Endometrium (tissue), 2 donors: ENCODE data around the gene HOXB1.
"Not testable (repeated sequence)": the region's sequence is repeated elsewhere in the genome, so short reads cannot be mapped to it uniquely, and the experiment has no call there.

ENCODE experiments used
- FAIRE-seq: peaks from 2 replicates; lab custom pipeline; 2012; peaks lifted over from hg19 to GRCh38; lab: Jason Lieb, UNC
- donor health status: control.
- donor health status: control.

Gene HOXB1

GRCh38 chr17:48543107-48543853, 12.5 kb upstream of the HOXB1 start:
- FAIRE-seq, result no peak

GRCh38 chr17:48542698-48543106, 11.9 kb upstream of the HOXB1 start:
- FAIRE-seq, result no peak

- FAIRE-seq, result no peak
Measured at GRCh38 chr17:48542114-48542656, 11.4 kb upstream of the HOXB1 start.

- no peak for FAIRE-seq
Measured at GRCh38 chr17:48541577-48542113, 10.8 kb upstream of the HOXB1 start.

DNA sequence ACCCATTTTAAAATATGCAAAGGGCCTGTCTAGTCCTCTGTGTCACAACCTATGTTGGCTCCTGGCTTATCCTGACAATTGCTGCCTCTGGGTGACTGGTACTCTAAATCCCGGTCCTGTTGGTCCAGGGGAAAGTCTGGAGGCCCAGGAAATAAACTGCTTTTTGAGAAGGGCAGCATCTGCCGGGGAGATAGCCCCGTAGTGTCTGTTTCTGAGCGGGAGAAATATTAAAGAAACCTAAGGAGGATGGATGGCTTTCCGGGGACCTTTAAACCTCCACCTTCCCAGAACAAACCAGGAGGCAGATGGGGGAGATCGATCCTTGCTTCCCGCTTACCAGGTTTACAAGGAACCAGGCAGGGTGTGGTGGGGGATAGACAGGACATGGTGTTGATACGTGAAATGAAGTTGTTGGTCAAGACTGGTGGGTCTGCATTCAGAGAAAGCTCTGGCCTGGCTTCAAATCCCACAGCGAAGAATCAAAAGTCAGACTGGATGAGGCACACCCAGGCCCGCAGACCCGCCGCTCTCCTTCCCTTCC, 10.3 kb upstream of the HOXB1 start:
- FAIRE-seq, result no peak

DNA sequence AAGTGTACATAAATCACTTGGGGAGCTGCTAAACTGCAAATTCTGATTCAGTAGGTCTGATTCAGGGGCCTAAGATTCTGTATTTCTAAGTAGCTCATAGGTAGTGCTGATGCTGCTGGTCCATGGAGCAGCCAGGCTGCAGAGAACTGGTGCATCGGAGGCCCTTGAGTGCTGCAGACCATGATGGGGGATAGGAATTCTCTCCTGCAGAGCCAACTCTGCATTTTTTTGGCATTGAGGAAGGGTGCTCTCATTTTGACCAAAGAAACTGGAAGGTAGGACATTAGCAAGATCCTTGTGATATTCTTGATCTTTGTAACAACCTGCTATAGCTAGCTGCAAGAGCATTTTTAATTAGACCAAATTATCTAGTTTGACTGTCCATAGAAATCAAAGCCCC, 9.4 kb upstream of the HOXB1 start:
- FAIRE-seq, result no peak

- no peak for FAIRE-seq
Measured at GRCh38 chr17:48539177-48539576, 8.4 kb upstream of the HOXB1 start.

DNA sequence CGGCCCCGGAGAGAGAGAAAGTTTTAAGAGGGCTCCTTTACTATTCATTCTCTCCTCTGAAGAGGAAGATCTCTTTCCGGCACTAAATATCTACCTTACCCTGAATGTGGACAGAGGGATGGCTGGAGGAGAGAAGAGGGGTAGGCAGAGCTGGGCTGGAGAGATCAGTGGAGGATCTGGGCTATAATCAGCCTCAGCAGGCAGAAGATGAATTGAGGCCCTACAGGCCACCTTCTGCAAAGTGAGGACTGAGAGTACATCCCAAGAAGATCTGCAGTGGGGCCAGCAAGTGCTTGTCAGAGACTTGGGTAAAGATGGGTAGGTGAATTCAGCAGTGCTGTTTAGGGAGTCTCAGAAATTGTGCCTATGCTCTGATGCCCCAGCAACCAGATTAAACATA, 6.5 kb upstream of the HOXB1 start:
- FAIRE-seq, result no peak

DNA sequence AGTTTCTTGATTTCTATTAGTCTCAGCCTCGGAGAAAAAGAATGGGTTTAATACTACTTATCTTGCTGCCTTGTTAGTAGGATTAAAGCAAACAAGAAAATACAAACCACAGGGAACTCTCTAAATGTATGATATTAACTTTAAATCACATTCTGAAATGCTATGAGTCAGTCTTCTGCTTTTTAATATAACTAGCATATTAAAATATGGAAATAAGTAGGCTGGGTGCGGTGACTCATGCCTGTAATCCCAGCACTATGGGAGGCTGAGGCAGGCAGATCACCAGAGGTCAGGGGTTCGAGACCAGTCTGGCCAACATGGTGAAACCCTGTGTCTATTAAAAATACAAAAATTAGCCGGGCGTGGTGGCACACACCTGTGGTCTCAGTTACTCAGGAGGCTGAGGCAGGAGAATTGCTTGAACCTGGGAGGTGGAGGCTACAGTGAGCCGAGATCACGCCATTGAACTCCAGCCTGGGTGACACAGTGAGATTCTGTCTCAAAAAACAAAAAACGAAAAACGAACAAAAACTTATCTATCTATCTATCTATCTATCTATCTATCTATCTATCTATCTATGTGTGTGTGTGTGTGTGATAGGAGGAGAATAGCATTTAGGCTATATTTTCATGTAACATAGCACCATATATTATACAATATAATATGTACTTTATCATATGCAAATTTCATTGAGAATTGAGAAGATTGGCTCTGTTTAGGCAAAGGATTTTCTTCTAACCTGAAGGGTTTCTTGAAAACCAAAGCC, 5.2 kb upstream of the HOXB1 start:
- not testable (repeated sequence) for FAIRE-seq

- no peak for FAIRE-seq
Measured at GRCh38 chr17:48532261-48532660, 1.4 kb upstream of the HOXB1 start.

GRCh38 chr17:48530208-48530886, 464 bp downstream of the HOXB1 start:
- no peak for FAIRE-seq

DNA sequence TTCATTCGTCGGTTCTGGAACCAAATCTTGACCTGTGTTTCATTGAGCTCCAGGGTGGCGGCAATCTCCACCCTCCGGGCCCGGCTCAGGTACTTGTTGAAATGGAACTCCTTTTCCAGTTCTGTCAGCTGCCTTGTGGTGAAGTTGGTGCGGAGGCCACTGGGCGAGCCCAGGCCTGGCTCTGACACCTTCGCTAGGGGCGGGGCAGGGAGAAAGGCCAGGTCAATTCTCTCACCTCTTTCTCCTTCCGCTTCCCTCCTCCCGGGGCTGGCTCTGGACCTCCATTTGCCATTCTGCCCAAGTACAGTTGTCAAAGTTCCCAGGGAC, 1.2 kb downstream of the HOXB1 start:
- no peak for FAIRE-seq

GRCh38 chr17:48528936-48529682, 1.7 kb downstream of the HOXB1 start:
- FAIRE-seq, result no peak

GRCh38 chr17:48528153-48528935, 2.5 kb downstream of the HOXB1 start:
- no peak for FAIRE-seq

- no peak for FAIRE-seq
Measured at GRCh38 chr17:48527547-48527932, 3.3 kb downstream of the HOXB1 start.

DNA sequence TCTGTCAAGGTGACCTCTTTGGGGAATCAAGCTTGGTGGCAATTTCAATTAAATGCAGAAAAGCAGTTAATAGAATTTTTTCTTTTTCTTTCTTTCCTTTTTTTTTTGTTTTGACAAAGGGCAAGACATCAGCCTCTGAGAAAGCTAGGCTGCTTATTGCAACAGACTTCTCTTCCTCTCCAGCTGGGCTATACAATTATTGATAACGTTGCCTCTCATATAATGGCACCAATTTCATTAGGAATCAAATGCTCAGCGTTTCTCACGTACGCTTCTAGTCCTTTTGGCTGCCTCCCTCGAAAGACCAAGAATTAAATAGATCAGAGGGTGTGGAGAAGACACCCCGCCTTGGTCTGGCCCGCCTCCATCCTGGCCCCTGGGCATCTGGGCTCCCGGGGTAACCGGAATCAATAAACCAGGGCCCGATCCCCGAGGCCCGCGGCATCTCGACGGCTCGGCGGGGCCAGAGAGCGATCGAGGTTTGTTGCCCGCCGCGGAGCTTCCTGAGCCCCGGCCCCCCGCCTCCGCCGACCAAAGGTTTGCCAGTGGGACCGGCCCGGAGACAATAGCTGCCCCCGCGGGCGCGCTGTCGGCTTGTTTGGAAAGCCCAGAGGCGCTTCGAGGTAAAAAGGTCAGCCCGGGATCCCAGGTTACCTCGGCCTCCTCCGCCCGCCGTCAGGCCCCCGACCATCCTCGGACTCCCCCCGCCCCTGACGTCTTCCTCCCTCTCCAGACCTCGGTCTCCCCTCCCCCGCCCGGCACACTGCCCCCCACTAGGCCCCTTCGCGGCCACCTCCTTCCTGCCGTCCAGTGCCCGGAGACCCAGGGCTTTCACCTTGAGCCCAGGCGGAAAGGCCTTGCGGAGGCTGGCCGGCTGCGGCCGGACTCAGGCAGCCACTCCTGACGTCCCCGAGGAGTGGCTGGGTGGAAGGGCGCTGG, 3.9 kb downstream of the HOXB1 start:
- no peak for FAIRE-seq

GRCh38 chr17:48523010-48523409, 7.8 kb downstream of the HOXB1 start:
- FAIRE-seq, result no peak

- no peak for FAIRE-seq
Measured at GRCh38 chr17:48522031-48522653, 8.7 kb downstream of the HOXB1 start.

GRCh38 chr17:48520631-48521079, 10.2 kb downstream of the HOXB1 start:
- no peak for FAIRE-seq
